Astrocyte (in vitro differentiated cells and primary cell): ENCODE data around the gene KCNC2.

ENCODE experiments used
- CTCF ChIP-seq: IDR thresholded peaks from 2 replicates; pipeline ENCODE4 v1.5.1; 2011; ENCODE audit warnings: low read depth, mild to moderate bottlenecking, inconsistent platforms, low read length, moderate library complexity; ENCODE audit not compliant: insufficient read depth
- EZH2 ChIP-seq: IDR thresholded peaks from 2 replicates; pipeline ENCODE4 v1.6.1; 2012; ENCODE audit warnings: mild to moderate bottlenecking, low read length, inconsistent platforms; ENCODE audit not compliant: insufficient read depth

GRCh38 chr12:75257510-75257909 is 47.9 kb upstream of the KCNC2 start:
- TF ChIP-seq CTCF (no peak), EZH2 (no peak)
